A673 (cell line): ENCODE measurements around the gene KLHDC2.

Experiments
- EZH2 ChIP-seq: fragments of 200-600 bp; sonication (generic); IDR thresholded peaks from 2 replicates; pipeline ENCODE4 v1.6.1; 2017; ENCODE audit warnings: borderline replicate concordance, low read depth, mild to moderate bottlenecking, mixed read lengths, antibody characterized with exemption, low read length; ENCODE audit not compliant: poor library complexity, severe bottlenecking
- TF ChIP-seq, protein P1 (sequence below): fragments of 300-800, 200-600 bp; sonication (generic); conservative IDR thresholded peaks from 2 replicates; pipeline ENCODE4 v1.5.1; 2017; ENCODE audit warnings: low read depth, mild to moderate bottlenecking, antibody characterized with exemption, low read length, moderate library complexity, mixed read lengths

DNA sequence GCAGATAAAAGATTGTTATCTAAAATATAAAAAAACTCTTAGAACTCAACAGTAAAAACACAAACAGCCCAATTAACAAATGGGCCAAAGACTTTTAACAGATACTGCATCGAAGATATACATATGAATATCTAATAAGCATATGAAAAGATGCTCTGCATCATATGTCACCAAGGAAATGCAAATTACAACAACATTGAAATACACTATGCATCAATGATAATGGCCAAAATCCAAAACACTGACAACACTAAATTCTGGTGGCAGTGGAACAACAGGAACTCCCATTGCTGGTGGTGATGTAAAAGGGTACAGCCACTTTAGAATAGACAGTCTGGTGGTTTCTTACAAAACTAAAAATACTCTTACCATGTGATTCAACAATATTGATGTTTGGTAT, 40.8 kb downstream of the KLHDC2 start:
- TF ChIP-seq, protein P1, sequence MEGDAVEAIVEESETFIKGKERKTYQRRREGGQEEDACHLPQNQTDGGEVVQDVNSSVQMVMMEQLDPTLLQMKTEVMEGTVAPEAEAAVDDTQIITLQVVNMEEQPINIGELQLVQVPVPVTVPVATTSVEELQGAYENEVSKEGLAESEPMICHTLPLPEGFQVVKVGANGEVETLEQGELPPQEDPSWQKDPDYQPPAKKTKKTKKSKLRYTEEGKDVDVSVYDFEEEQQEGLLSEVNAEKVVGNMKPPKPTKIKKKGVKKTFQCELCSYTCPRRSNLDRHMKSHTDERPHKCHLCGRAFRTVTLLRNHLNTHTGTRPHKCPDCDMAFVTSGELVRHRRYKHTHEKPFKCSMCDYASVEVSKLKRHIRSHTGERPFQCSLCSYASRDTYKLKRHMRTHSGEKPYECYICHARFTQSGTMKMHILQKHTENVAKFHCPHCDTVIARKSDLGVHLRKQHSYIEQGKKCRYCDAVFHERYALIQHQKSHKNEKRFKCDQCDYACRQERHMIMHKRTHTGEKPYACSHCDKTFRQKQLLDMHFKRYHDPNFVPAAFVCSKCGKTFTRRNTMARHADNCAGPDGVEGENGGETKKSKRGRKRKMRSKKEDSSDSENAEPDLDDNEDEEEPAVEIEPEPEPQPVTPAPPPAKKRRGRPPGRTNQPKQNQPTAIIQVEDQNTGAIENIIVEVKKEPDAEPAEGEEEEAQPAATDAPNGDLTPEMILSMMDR, result no peak
- TF ChIP-seq EZH2, result no peak
